HepG2 (cell line): ENCODE results near the gene NAV1. TPM values are rescaled to one million over a fixed set of nuclear protein-coding genes. Genes with fewer than 3 reads are reported as not detected.

Source experiments
- ATAC-seq: fragments of 200-7000 bp; cut with Tn5 transposase; 3 replicates; pipeline ENCODE4 v1.9.1; 2020; ENCODE audit warnings: mild to moderate bottlenecking, moderate library complexity
- BruUV-seq: library from RNA; stranded (reverse); fragments of 400-500 nt; replicated peaks from 2 replicates; lab custom pipeline; 2021; lab: Mats Ljungman, UMichigan
- CTCF ChIA-PET: fragments of 300-600 bp; formaldehyde crosslinking; extraction: SDS; loops from one replicate; lab custom pipeline; 2021; ENCODE audit warnings: low total read pairs, inconsistent platforms, low intra/inter-chr PET ratio; lab: Yijun Ruan, JAX
- POLR2A ChIA-PET: fragments of 350-600 bp; sonication (Branson Sonifier 250); formaldehyde crosslinking; loops from one replicate; lab custom pipeline; 2020; ENCODE audit warnings: antibody characterized with exemption, inconsistent platforms; lab: Yijun Ruan, JAX
- DNase-seq: peaks from one replicate; pipeline ENCODE4 v3.0.0-alpha.2; 2015; ENCODE audit warnings: low spot score
- FAIRE-seq: peaks from 3 replicates; lab custom pipeline; 2011; peaks lifted over from hg19 to GRCh38; lab: Jason Lieb, UNC
- H2AFZ ChIP-seq: one replicate; pipeline ENCODE4 v1.6.1; 2011; ENCODE audit warnings: low read length, inconsistent platforms
- H3K27ac ChIP-seq: fragments of 300-600 bp; 3 replicates; pipeline ENCODE4 v1.8.0; 2011; ENCODE audit warnings: mixed run types, mild to moderate bottlenecking, mixed read lengths, low read length, inconsistent platforms; ENCODE audit not compliant: insufficient read depth; ENCODE audit errors: extremely low read length
- H3K27me3 ChIP-seq, 2 experiments: fragments of 200-600 bp in 1 of 2; 2 replicates in 1 of 2; 3 replicates in 1 of 2; pipeline versions ENCODE4 v1.6.0 to v1.8.0; 2011; ENCODE audit warnings: low read length in 2 of 2, mild to moderate bottlenecking in 2 of 2, moderate library complexity in 2 of 2, inconsistent platforms in 1 of 2; ENCODE audit not compliant: insufficient read depth in 2 of 2, control insufficient read depth in 1 of 2
- H3K36me3 ChIP-seq, 2 experiments: fragments of 200-600 bp in 1 of 2; replicated peaks in 1 of 2; 2 replicates in 1 of 2; 3 replicates in 1 of 2; pipeline versions ENCODE4 v1.5.1 to v1.8.0; 2011; ENCODE audit warnings: low read length in 2 of 2, inconsistent platforms in 1 of 2; ENCODE audit not compliant: insufficient read depth in 2 of 2, control insufficient read depth in 1 of 2
- H3K4me1 ChIP-seq: 2 replicates; pipeline ENCODE4 v1.5.1; 2012; ENCODE audit warnings: low read length, inconsistent platforms; ENCODE audit not compliant: insufficient read depth
- H3K4me2 ChIP-seq: 2 replicates; pipeline ENCODE4 v1.6.0; 2011; ENCODE audit warnings: low read depth, low read length, inconsistent platforms
- H3K4me3 ChIP-seq, 3 experiments: fragments of 200-600 bp in 1 of 3; sonication (generic), shearing (Covaris generic) in 1 of 3; replicated peaks in 1 of 3; 2 replicates each; pipeline ENCODE4 v1.5.1; 2011 to 2016; ENCODE audit warnings: low read length in 3 of 3, inconsistent platforms in 2 of 3, low read depth in 2 of 3, mild to moderate bottlenecking in 2 of 3, control low read depth in 1 of 3, mixed read lengths in 1 of 3; ENCODE audit not compliant: insufficient read depth in 1 of 3
- H3K79me2 ChIP-seq: one replicate; pipeline ENCODE4 v1.6.1; 2011; ENCODE audit warnings: low read length, inconsistent platforms; ENCODE audit not compliant: insufficient read depth
- H3K9ac ChIP-seq: 2 replicates; pipeline ENCODE4 v1.6.0; 2011; ENCODE audit warnings: mild to moderate bottlenecking, low read depth, low read length, inconsistent platforms; ENCODE audit not compliant: insufficient read depth
- H3K9me3 ChIP-seq: 2 replicates; pipeline ENCODE4 v1.5.1; 2012; ENCODE audit warnings: mild to moderate bottlenecking, low read length
- H4K20me1 ChIP-seq: 2 replicates; pipeline ENCODE4 v1.6.0; 2011; ENCODE audit warnings: inconsistent platforms, mild to moderate bottlenecking, low read length, moderate library complexity; ENCODE audit not compliant: insufficient read depth
- AGO2 ChIP-seq: fragments of 200-400 bp; formaldehyde crosslinking; optimal IDR thresholded peaks from 2 replicates; pipeline ENCODE3; 2017; ENCODE audit warnings: mild to moderate bottlenecking, low read depth, low read length, moderate library complexity
- BRD4 ChIP-seq: sonication (generic); formaldehyde crosslinking; IDR thresholded peaks from 2 replicates; pipeline ENCODE4 v1.4.0; 2020; ENCODE audit warnings: missing genetic modification reagents
- DNMT1 ChIP-seq: sonication (generic); formaldehyde crosslinking; IDR thresholded peaks from 2 replicates; pipeline ENCODE4 v1.5.1; 2020; ENCODE audit warnings: mild to moderate bottlenecking, missing genetic modification reagents
- KAT2B ChIP-seq: fragments of 150-350 bp; IDR thresholded peaks from 2 replicates; pipeline ENCODE4 v1.6.1; 2014; ENCODE audit warnings: low read depth, low read length, borderline replicate concordance
- MXD4 ChIP-seq: IDR thresholded peaks from 2 replicates; pipeline ENCODE4 v1.6.1; 2016; ENCODE audit warnings: mild to moderate bottlenecking, missing biosample characterization, missing genetic modification reagents
- NR3C1 ChIP-seq: sonication (generic); formaldehyde crosslinking; IDR thresholded peaks from 2 replicates; pipeline ENCODE4 v1.4.0; 2020; ENCODE audit warnings: missing genetic modification reagents
- REL ChIP-seq: sonication (generic); formaldehyde crosslinking; conservative IDR thresholded peaks from 2 replicates; pipeline ENCODE4 v1.8.0; 2022; ENCODE audit warnings: mild to moderate bottlenecking, missing genetic modification reagents, moderate library complexity
- TBL1XR1 ChIP-seq: fragments of 150-350 bp; IDR thresholded peaks from 2 replicates; pipeline ENCODE4 v1.6.1; 2014; ENCODE audit warnings: borderline replicate concordance, low read length; ENCODE audit not compliant: partially characterized antibody
- U2AF2 ChIP-seq: fragments of 200-400 bp; formaldehyde crosslinking; IDR thresholded peaks from 2 replicates; pipeline ENCODE4 v1.6.1; 2017; ENCODE audit warnings: low read depth, mild to moderate bottlenecking, low read length
- ZBED4 ChIP-seq: sonication (generic); formaldehyde crosslinking; IDR thresholded peaks from 2 replicates; pipeline ENCODE4 v1.4.0; 2020; ENCODE audit warnings: missing genetic modification reagents, borderline replicate concordance
- ZBTB10 ChIP-seq: sonication (generic); formaldehyde crosslinking; IDR thresholded peaks from 2 replicates; pipeline ENCODE4 v1.4.0; 2020; ENCODE audit warnings: missing genetic modification reagents, borderline replicate concordance
- ZNF329 ChIP-seq: sonication (generic); formaldehyde crosslinking; IDR thresholded peaks from 2 replicates; pipeline ENCODE4 v1.9.0; 2021; ENCODE audit warnings: low read depth, mild to moderate bottlenecking, missing genetic modification reagents
- ZSCAN9 ChIP-seq: IDR thresholded peaks from 2 replicates; pipeline ENCODE4 v1.6.1; 2016; ENCODE audit warnings: borderline replicate concordance
- WGBS: methylation state at CpG from one replicate; pipeline ENCODE4 v1.1.6; 2017; ENCODE audit warnings: low lambda C conversion rate; 5-methylcytosine and 5-hydroxymethylcytosine counted together
- in situ Hi-C: cut with HindIII; loops from 2 replicates; pipeline ENCODE4 v1.10.0; 2017; ENCODE audit warnings: low pct_unique_long_range_greater_than_20kb; ENCODE audit not compliant: extremely low pct_ligation_motif_present
- intact Hi-C: fragments of 100-400 bp; cut with micrococcal nuclease; formaldehyde crosslinking; loops from one replicate; pipeline ENCODE4 v1.10.0; 2022; ENCODE audit not compliant: unreplicated experiment
- polyA plus RNA-seq, 8 experiments: library from polyadenylated mRNA; depleted of rRNA in 3 of 8; stranded (reverse) in 7 of 8; unstranded in 1 of 8; fragments of >200 nt; fragmentation: Illumina TruSeq in 4 of 8; extraction: Trizol in 4 of 8; gene quantifications; 2 replicates each; pipeline versions ENCODE4 v1.2.1 to v1.2.3, GENCODE V29; 2011 to 2016; ENCODE audit warnings: low read depth in 4 of 8, missing spikeins in 1 of 8, mixed read lengths in 1 of 8; ENCODE audit not compliant: insufficient read depth in 1 of 8
- total RNA-seq, 5 experiments: library from RNA; depleted of rRNA; stranded (reverse); fragments of >200 nt; fragmentation: Illumina TruSeq; extraction: Trizol; gene quantifications; 2 replicates each; pipeline ENCODE4 v1.2.3, GENCODE V29; 2016; ENCODE audit warnings: low read depth in 1 of 5
- TF ChIP-seq, protein P1 (sequence below): sonication (generic); formaldehyde crosslinking; IDR thresholded peaks from 2 replicates; pipeline ENCODE4 v1.4.0; 2020; ENCODE audit warnings: missing genetic modification reagents
- TF ChIP-seq, protein P2 (sequence below): sonication (generic); formaldehyde crosslinking; IDR thresholded peaks from 2 replicates; pipeline ENCODE4 v1.8.1; 2023; ENCODE audit warnings: missing genetic modification reagents, inconsistent platforms, borderline replicate concordance

Gene NAV1
- total and polyA plus RNA-seq, 2 of the 13 experiments (the other 11 are each of a cell fraction or from before 2014, with no cell fraction given) = not detected

- Histone ChIP-seq H3K79me2 (no peaks in the 10 kb centered on the region), H3K4me3 (no peak overlapping the region), H3K9ac (no peak overlapping the region), H2AFZ (no peak overlapping the region), H3K4me1 (no peaks in the 10 kb centered on the region), H3K4me2 (no peak overlapping the region), H3K27me3 (peaks cover 2 to 57% of the 10 kb centered on the region in 2 experiments; a peak in 2 of 5 replicates), H3K36me3 (no peaks in the 10 kb centered on the region), H3K27ac (no peak overlapping the region), H3K9me3 (no peaks in the 10 kb centered on the region), H4K20me1 (no peaks in the 10 kb centered on the region)
- CTCF ChIA-PET = no interaction called here
- DNase-seq (no peak), ATAC-seq (no peak), FAIRE-seq (no peak)
- in situ Hi-C loops = loop anchor here (5.0 kb wide), 1 partner anchor 150 kb away; no protein-coding TSS in a partner anchor
- intact Hi-C loops = no loop called here
- BruUV-seq = no TSS peak
- 16% methylated on average over 7 of the region's 7 CpGs for WGBS
- POLR2A ChIA-PET = no interaction called here
- TF ChIP-seq ZBTB10 (CRISPR knock-in tag) (no peak), NR3C1 (CRISPR knock-in tag) (no peak), U2AF2 (no peak), MXD4 (CRISPR knock-in tag) (no peak), ZNF329 (CRISPR knock-in tag) (no peak), DNMT1 (CRISPR knock-in tag) (no peak), TBL1XR1 (no peak), REL (CRISPR knock-in tag) (no peak), ZBED4 (CRISPR knock-in tag) (no peak), ZSCAN9 (no peak), KAT2B (no peak), BRD4 (no peak), AGO2 (no peak)
- TF ChIP-seq, protein P1, sequence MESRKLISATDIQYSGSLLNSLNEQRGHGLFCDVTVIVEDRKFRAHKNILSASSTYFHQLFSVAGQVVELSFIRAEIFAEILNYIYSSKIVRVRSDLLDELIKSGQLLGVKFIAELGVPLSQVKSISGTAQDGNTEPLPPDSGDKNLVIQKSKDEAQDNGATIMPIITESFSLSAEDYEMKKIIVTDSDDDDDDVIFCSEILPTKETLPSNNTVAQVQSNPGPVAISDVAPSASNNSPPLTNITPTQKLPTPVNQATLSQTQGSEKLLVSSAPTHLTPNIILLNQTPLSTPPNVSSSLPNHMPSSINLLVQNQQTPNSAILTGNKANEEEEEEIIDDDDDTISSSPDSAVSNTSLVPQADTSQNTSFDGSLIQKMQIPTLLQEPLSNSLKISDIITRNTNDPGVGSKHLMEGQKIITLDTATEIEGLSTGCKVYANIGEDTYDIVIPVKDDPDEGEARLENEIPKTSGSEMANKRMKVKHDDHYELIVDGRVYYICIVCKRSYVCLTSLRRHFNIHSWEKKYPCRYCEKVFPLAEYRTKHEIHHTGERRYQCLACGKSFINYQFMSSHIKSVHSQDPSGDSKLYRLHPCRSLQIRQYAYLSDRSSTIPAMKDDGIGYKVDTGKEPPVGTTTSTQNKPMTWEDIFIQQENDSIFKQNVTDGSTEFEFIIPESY = no peak
- TF ChIP-seq, protein P2, sequence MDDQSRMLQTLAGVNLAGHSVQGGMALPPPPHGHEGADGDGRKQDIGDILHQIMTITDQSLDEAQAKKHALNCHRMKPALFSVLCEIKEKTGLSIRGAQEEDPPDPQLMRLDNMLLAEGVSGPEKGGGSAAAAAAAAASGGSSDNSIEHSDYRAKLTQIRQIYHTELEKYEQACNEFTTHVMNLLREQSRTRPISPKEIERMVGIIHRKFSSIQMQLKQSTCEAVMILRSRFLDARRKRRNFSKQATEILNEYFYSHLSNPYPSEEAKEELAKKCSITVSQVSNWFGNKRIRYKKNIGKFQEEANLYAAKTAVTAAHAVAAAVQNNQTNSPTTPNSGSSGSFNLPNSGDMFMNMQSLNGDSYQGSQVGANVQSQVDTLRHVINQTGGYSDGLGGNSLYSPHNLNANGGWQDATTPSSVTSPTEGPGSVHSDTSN (CRISPR knock-in tag) = no peak
These were observed 18.6 kb downstream of the NAV1 start for GRCh38 chr1:201557572-201557958.
